ENCODE measurements around the gene NKAIN1.

The NKAIN1 gene

GRCh38 chr1:31207569-31207968, 32.1 kb downstream of the NKAIN1 start:
- no peak for TF ChIP-seq CTCF (IDR thresholded peaks at IDR 0.05; ENCODE audit: low read depth, low read length)
- DNase-seq (ENCODE audit: extremely low read depth, low read depth) = no peak

- no peak for TF ChIP-seq CTCF (IDR thresholded peaks at IDR 0.05; ENCODE audit: low read depth, low read length)
- no peak for DNase-seq (ENCODE audit: extremely low read depth, low read depth)
Measured at GRCh38 chr1:31207046-31207445, 32.6 kb downstream of the NKAIN1 start.

- DNase-seq (ENCODE audit: extremely low read depth, low read depth) = no peak
Measured at GRCh38 chr1:31203215-31203614, 36.5 kb downstream of the NKAIN1 start.

GRCh38 chr1:31201931-31202360, 37.7 kb downstream of the NKAIN1 start:
- no peak for DNase-seq (ENCODE audit: extremely low read depth, low read depth)
- no peak for TF ChIP-seq CTCF (IDR thresholded peaks at IDR 0.05; ENCODE audit: low read depth, low read length)

More at GRCh38 chr1:31203215-31203614, 36.5 kb downstream of the NKAIN1 start:
- no peak for TF ChIP-seq CTCF (IDR thresholded peaks at IDR 0.05; ENCODE audit: low read depth, low read length)

GRCh38 chr1:31199949-31200348, 39.7 kb downstream of the NKAIN1 start:
- DNase-seq (ENCODE audit: extremely low read depth, low read depth) = no peak
- no peak for TF ChIP-seq CTCF (IDR thresholded peaks at IDR 0.05; ENCODE audit: low read depth, low read length)

- TF ChIP-seq CTCF (IDR thresholded peaks at IDR 0.05; ENCODE audit: low read depth, low read length) = no peak
- DNase-seq (ENCODE audit: extremely low read depth, low read depth) = no peak
Measured at GRCh38 chr1:31199236-31199790, 40.4 kb downstream of the NKAIN1 start.

GRCh38 chr1:31198600-31198999, 41.1 kb downstream of the NKAIN1 start:
- no peak for TF ChIP-seq CTCF (IDR thresholded peaks at IDR 0.05; ENCODE audit: low read depth, low read length)
- no peak for DNase-seq (ENCODE audit: extremely low read depth, low read depth)

Measured in AG09319 (cell line).